GM12864 (cell line): ENCODE data around the gene PRPS1.

Experiments
- DNase-seq: peaks from one replicate; pipeline ENCODE4 v3.0.0-alpha.2; 2011; ENCODE audit warnings: low read depth
- H3K4me3 ChIP-seq: 2 replicates; pipeline ENCODE4 v1.5.1; 2011; ENCODE audit warnings: mild to moderate bottlenecking, low read depth, low read length, control low read depth
- CTCF ChIP-seq: IDR thresholded peaks from 2 replicates; pipeline ENCODE4 v1.5.1; 2011; ENCODE audit warnings: low read depth, mild to moderate bottlenecking, moderate library complexity, low read length, control low read depth, inconsistent platforms; ENCODE audit errors: missing control alignments

Gene PRPS1

GRCh38 chrX:107673933-107674479 is 45.7 kb downstream of the PRPS1 start:
- no peak for TF ChIP-seq CTCF
- peak; percentile 79 for DNase-seq
- no peak overlapping the region; the same call in 1 of the 2 replicates for H3K4me3 ChIP-seq

- no peak for DNase-seq
- H3K4me3 ChIP-seq, result peak overlapping the region; percentile 7; the same call in 1 of the 2 replicates
- no peak for TF ChIP-seq CTCF
These were observed 46.4 kb downstream of the PRPS1 start for GRCh38 chrX:107674480-107675364.

GRCh38 chrX:107675365-107675654 is 47.0 kb downstream of the PRPS1 start:
- DNase-seq, result no peak
- no peak for TF ChIP-seq CTCF
- peak overlapping the region; percentile 65; the same call in 1 of the 2 replicates for H3K4me3 ChIP-seq

- no peak for DNase-seq
- no peak for TF ChIP-seq CTCF
- H3K4me3 ChIP-seq, result peak overlapping the region; percentile 65
These were observed 47.7 kb downstream of the PRPS1 start for GRCh38 chrX:107675823-107676555.

- H3K4me3 ChIP-seq, result peak overlapping the region; percentile 65
- no peak for TF ChIP-seq CTCF
- no peak for DNase-seq
These were observed 48.5 kb downstream of the PRPS1 start for GRCh38 chrX:107676559-107677378.

- H3K4me3 ChIP-seq, result no peak overlapping the region; the same call in 1 of the 2 replicates
- no peak for TF ChIP-seq CTCF
- no peak for DNase-seq
These were observed 49.2 kb downstream of the PRPS1 start for GRCh38 chrX:107677501-107677901.
